SK-N-SH (cell line): ENCODE measurements around the gene TAOK2.

Experiments
- CHD2 ChIP-seq: fragments of 150-350 bp; IDR thresholded peaks from 2 replicates; pipeline ENCODE4 v1.6.1; 2018; ENCODE audit warnings: low read length; ENCODE audit not compliant: partially characterized antibody
- EP300 ChIP-seq, 2 experiments: IDR thresholded peaks; 2 replicates each; pipeline versions ENCODE4 v1.4.0 to v1.6.1; 2012; ENCODE audit warnings: borderline replicate concordance in 1 of 2, low read depth in 1 of 2, low read length in 1 of 2
- FOXJ3 ChIP-seq: sonication (generic); formaldehyde crosslinking; IDR thresholded peaks from 2 replicates; pipeline ENCODE4 v1.5.1; 2020; ENCODE audit warnings: mild to moderate bottlenecking, missing genetic modification reagents
- MXI1 ChIP-seq: IDR thresholded peaks from 2 replicates; pipeline ENCODE4 v1.6.1; 2012; ENCODE audit warnings: mild to moderate bottlenecking, low read depth, low read length, improper control_type of control experiment
- POLR2AphosphoS5 ChIP-seq: IDR thresholded peaks from 2 replicates; pipeline ENCODE4 v1.6.1; 2012; ENCODE audit warnings: low read depth, low read length
- RAD21 ChIP-seq: IDR thresholded peaks from 2 replicates; pipeline ENCODE4 v1.6.1; 2012; ENCODE audit warnings: mild to moderate bottlenecking, low read length
- SIN3A ChIP-seq: IDR thresholded peaks from 2 replicates; pipeline ENCODE4 v1.6.1; 2012; ENCODE audit warnings: low read depth, mild to moderate bottlenecking, low read length, moderate library complexity, borderline replicate concordance
- TAF1 ChIP-seq: IDR thresholded peaks from 2 replicates; pipeline ENCODE4 v1.6.1; 2012; ENCODE audit warnings: low read depth, mild to moderate bottlenecking, low read length, moderate library complexity, borderline replicate concordance
- TCF12 ChIP-seq: IDR thresholded peaks from 2 replicates; pipeline ENCODE4 v1.4.0; 2012
- TEAD4 ChIP-seq: IDR thresholded peaks from 2 replicates; pipeline ENCODE4 v1.4.0; 2012; ENCODE audit warnings: mild to moderate bottlenecking, borderline replicate concordance; ENCODE audit not compliant: insufficient read depth
- TF ChIP-seq, protein P1 (sequence below): fragments of 200-600 bp; sonication (generic); IDR thresholded peaks from 2 replicates; pipeline ENCODE4 v1.6.1; 2017; ENCODE audit warnings: antibody characterized with exemption, mild to moderate bottlenecking, moderate library complexity
- TF ChIP-seq, protein P2 (sequence below): IDR thresholded peaks from 2 replicates; pipeline ENCODE4; 2012

GRCh38 chr16:29985271-29985811 lies 11.7 kb downstream of the TAOK2 start:
- TF ChIP-seq POLR2AphosphoS5, result no peak
- no peak for TF ChIP-seq SIN3A
- TF ChIP-seq TEAD4, result no peak
- no peak for TF ChIP-seq TCF12
- TF ChIP-seq, protein P1, sequence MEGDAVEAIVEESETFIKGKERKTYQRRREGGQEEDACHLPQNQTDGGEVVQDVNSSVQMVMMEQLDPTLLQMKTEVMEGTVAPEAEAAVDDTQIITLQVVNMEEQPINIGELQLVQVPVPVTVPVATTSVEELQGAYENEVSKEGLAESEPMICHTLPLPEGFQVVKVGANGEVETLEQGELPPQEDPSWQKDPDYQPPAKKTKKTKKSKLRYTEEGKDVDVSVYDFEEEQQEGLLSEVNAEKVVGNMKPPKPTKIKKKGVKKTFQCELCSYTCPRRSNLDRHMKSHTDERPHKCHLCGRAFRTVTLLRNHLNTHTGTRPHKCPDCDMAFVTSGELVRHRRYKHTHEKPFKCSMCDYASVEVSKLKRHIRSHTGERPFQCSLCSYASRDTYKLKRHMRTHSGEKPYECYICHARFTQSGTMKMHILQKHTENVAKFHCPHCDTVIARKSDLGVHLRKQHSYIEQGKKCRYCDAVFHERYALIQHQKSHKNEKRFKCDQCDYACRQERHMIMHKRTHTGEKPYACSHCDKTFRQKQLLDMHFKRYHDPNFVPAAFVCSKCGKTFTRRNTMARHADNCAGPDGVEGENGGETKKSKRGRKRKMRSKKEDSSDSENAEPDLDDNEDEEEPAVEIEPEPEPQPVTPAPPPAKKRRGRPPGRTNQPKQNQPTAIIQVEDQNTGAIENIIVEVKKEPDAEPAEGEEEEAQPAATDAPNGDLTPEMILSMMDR, result no peak
- TF ChIP-seq TAF1, result no peak
- TF ChIP-seq CHD2, result no peak
- TF ChIP-seq RAD21, result no peak
- TF ChIP-seq, protein P2, sequence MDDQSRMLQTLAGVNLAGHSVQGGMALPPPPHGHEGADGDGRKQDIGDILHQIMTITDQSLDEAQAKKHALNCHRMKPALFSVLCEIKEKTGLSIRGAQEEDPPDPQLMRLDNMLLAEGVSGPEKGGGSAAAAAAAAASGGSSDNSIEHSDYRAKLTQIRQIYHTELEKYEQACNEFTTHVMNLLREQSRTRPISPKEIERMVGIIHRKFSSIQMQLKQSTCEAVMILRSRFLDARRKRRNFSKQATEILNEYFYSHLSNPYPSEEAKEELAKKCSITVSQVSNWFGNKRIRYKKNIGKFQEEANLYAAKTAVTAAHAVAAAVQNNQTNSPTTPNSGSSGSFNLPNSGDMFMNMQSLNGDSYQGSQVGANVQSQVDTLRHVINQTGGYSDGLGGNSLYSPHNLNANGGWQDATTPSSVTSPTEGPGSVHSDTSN, result no peak
- TF ChIP-seq MXI1, result no peak
- TF ChIP-seq EP300 (IDR thresholded peaks at IDR 0.05; ENCODE audit: borderline replicate concordance in 1 of 2, low read depth in 1 of 2, low read length in 1 of 2), result no peak
- TF ChIP-seq FOXJ3 (CRISPR knock-in tag), result no peak
